Endothelial cell of umbilical vein (primary cell): ENCODE results near the gene COMT. TPM values are rescaled to one million over a fixed set of nuclear protein-coding genes. Genes with fewer than 3 reads are reported as not detected.
A peak's percentile ranks its signal among the peaks of the same experiment; 100 is the strongest.

ENCODE experiments used
- BruUV-seq: library from RNA; stranded (reverse); fragments of 400-500 nt; replicated peaks from 2 replicates; lab custom pipeline; 2021; lab: Mats Ljungman, UMichigan
- CTCF ChIA-PET: fragments of 300-600, 350-600 bp; sonication (Branson Sonifier 250); formaldehyde crosslinking; loops from one replicate; lab custom pipeline; 2021; ENCODE audit warnings: antibody characterized with exemption, inconsistent platforms; lab: Charles Lee
- POLR2A ChIA-PET: fragments of 300-600, 350-600 bp; sonication (Branson Sonifier 250); formaldehyde crosslinking; loops from one replicate; lab custom pipeline; 2021; ENCODE audit warnings: antibody characterized with exemption, inconsistent platforms; lab: Charles Lee
- DNase-seq: peaks from one replicate; pipeline ENCODE4 v3.0.0-alpha.2; 2011; ENCODE audit warnings: low read depth, low spot score
- FAIRE-seq: peaks from 2 replicates; lab custom pipeline; 2011; peaks lifted over from hg19 to GRCh38; lab: Jason Lieb, UNC
- H2AFZ ChIP-seq: 2 replicates; pipeline ENCODE4 v1.6.0; 2012; ENCODE audit warnings: low read depth, low read length, control low read depth, inconsistent platforms
- H3K27ac ChIP-seq: 2 replicates; pipeline ENCODE4 v1.5.1; 2011; ENCODE audit warnings: low read depth, mild to moderate bottlenecking, control low read depth, low read length, moderate library complexity; ENCODE audit not compliant: insufficient read depth
- H3K27me3 ChIP-seq, 2 experiments: 2 replicates each; pipeline versions ENCODE4 v1.6.0 to v1.6.1; 2011; ENCODE audit warnings: low read length in 2 of 2, mixed read lengths in 1 of 2; ENCODE audit not compliant: control insufficient read depth in 2 of 2, insufficient read depth in 2 of 2
- H3K36me3 ChIP-seq, 2 experiments: 2 replicates in 1 of 2; 3 replicates in 1 of 2; pipeline ENCODE4 v1.5.1; 2011; ENCODE audit warnings: low read length in 2 of 2, mild to moderate bottlenecking in 1 of 2, moderate library complexity in 1 of 2; ENCODE audit not compliant: control insufficient read depth in 2 of 2, insufficient read depth in 2 of 2; ENCODE audit errors: extremely low read depth in 1 of 2
- H3K4me1 ChIP-seq: 3 replicates; pipeline ENCODE4 v1.5.1; 2011; ENCODE audit warnings: mild to moderate bottlenecking, low read length; ENCODE audit not compliant: control insufficient read depth, insufficient read depth; ENCODE audit errors: extremely low read depth
- H3K4me2 ChIP-seq: 2 replicates; pipeline ENCODE4 v1.6.1; 2011; ENCODE audit warnings: low read length, control low read depth, mixed read lengths; ENCODE audit not compliant: insufficient read depth
- H3K4me3 ChIP-seq, 3 experiments: fragments of 200-600 bp in 1 of 3; sonication (generic), shearing (Covaris generic) in 1 of 3; replicated peaks in 1 of 3; 2 replicates each; pipeline ENCODE4 v1.5.1; 2011 to 2016; ENCODE audit warnings: control low read depth in 3 of 3, low read length in 3 of 3, mild to moderate bottlenecking in 2 of 3, inconsistent platforms in 1 of 3, low read depth in 1 of 3, moderate library complexity in 1 of 3; ENCODE audit not compliant: insufficient read depth in 1 of 3
- H3K79me2 ChIP-seq: 2 replicates; pipeline ENCODE4 v1.6.0; 2012; ENCODE audit warnings: low read length, inconsistent platforms; ENCODE audit not compliant: control insufficient read depth, insufficient read depth
- H3K9ac ChIP-seq: replicated peaks from 2 replicates; pipeline ENCODE3; 2011; ENCODE audit warnings: low read length, control low read depth; ENCODE audit not compliant: insufficient read depth; ENCODE audit errors: extremely low read depth
- H3K9me1 ChIP-seq: replicated peaks from 3 replicates; pipeline ENCODE4 v1.6.0; 2011; ENCODE audit warnings: mild to moderate bottlenecking, low read length; ENCODE audit not compliant: control insufficient read depth, insufficient read depth; ENCODE audit errors: extremely low read depth
- H3K9me3 ChIP-seq: replicated peaks from 2 replicates; pipeline ENCODE4 v1.5.1; 2012; ENCODE audit warnings: low read length, inconsistent platforms; ENCODE audit not compliant: control insufficient read depth, insufficient read depth
- H4K20me1 ChIP-seq: replicated peaks from 2 replicates; pipeline ENCODE3; 2011; ENCODE audit warnings: mild to moderate bottlenecking, low read length; ENCODE audit not compliant: control insufficient read depth, insufficient read depth; ENCODE audit errors: extremely low read depth
- EZH2 ChIP-seq: IDR thresholded peaks from 2 replicates; pipeline ENCODE4 v1.6.1; 2012; ENCODE audit warnings: borderline replicate concordance, low read depth, mild to moderate bottlenecking, moderate library complexity, low read length, inconsistent platforms; ENCODE audit not compliant: severe bottlenecking
- MYC ChIP-seq: IDR thresholded peaks from one replicate; pipeline ENCODE4 v1.6.1; 2011; ENCODE audit warnings: mild to moderate bottlenecking, low read depth, low read length
- POLR2A ChIP-seq: IDR thresholded peaks from 2 replicates; pipeline ENCODE4 v1.6.1; 2012; ENCODE audit warnings: low read depth, mild to moderate bottlenecking, control low read depth, low read length
- POLR2AphosphoS5 ChIP-seq: IDR thresholded peaks from 2 replicates; pipeline ENCODE4 v1.6.1; 2012; ENCODE audit warnings: low read depth, mild to moderate bottlenecking, control low read depth, low read length, moderate library complexity; ENCODE audit not compliant: insufficient read depth
- dilution Hi-C: fragments of 300-500 bp; cut with MboI; formaldehyde crosslinking; loops from one replicate; pipeline ENCODE4 v1.15.0; 2019; ENCODE audit warnings: low sequenced_read_pairs; ENCODE audit not compliant: extremely low pct_ligation_motif_present
- intact Hi-C: fragments of 100-400 bp; cut with micrococcal nuclease; formaldehyde crosslinking; loops from one replicate; pipeline ENCODE4 v1.10.0; 2022
- polyA plus RNA-seq, 4 experiments: library from polyadenylated mRNA; depleted of rRNA in 3 of 4; stranded (reverse) in 3 of 4; unstranded in 1 of 4; fragments of >200 nt; gene quantifications; 2 replicates each; pipeline versions ENCODE4 v1.2.1 to v1.2.3, GENCODE V29; 2011 to 2012; ENCODE audit warnings: missing spikeins in 1 of 4
- total RNA-seq: library from RNA; stranded (reverse); gene quantifications from 2 replicates; pipeline ENCODE4 v1.2.3, GENCODE V29; 2021
- TF ChIP-seq, protein P1 (sequence below), 2 donors: IDR thresholded peaks; 1 replicate in 1 of 2; 2 replicates in 1 of 2; pipeline ENCODE4 v1.5.1; 2011; ENCODE audit warnings: low read length in 2 of 2, mild to moderate bottlenecking in 2 of 2, moderate library complexity in 2 of 2, control low read depth in 1 of 2, inconsistent platforms in 1 of 2, low read depth in 1 of 2; ENCODE audit not compliant: insufficient read depth in 1 of 2; ENCODE audit errors: extremely low read depth in 1 of 2

The COMT gene
- total and polyA plus RNA-seq, 2 donors (not counting 3 experiments of a cell fraction or from before 2014, with no cell fraction given) = 221 to 537 TPM

- H3K4me1 ChIP-seq = peaks cover 18% of the 10 kb centered on the region
- no TSS peak for BruUV-seq
These were observed 75.4 kb downstream of the COMT start, which contains the start of gene ARVCF for GRCh38 chr22:20016734-20017621. TSS of gene ARVCF (minus strand) at chr22:20016823. CDS start at chr22:19990794, 26,029 bp downstream.

More at GRCh38 chr22:20016734-20017621, 75.4 kb downstream of the COMT start, which contains the start of gene ARVCF:
- Histone ChIP-seq H3K9me3 (no peaks in the 10 kb centered on the region), H3K4me2 (peak within 1 kb of the TSS; percentile 64), H3K79me2 (peaks cover 9% of the 10 kb centered on the region), H3K27ac (no peak within 1 kb of the TSS), H4K20me1 (no peaks in the 10 kb centered on the region), H3K4me3 (peak within 1 kb of the TSS; percentile 54 to 79 (median 70)), H2AFZ (peak within 1 kb of the TSS; percentile 95), H3K36me3 (no peaks in the 10 kb centered on the region), H3K27me3 (no peaks in the 10 kb centered on the region), H3K9me1 (no peaks in the 10 kb centered on the region), H3K9ac (peak within 1 kb of the TSS; percentile 28)
- ChIA-PET CTCF (no interaction called here), POLR2A (no interaction called here)
- dilution Hi-C loops = no loop called here
- TF ChIP-seq, protein P1, sequence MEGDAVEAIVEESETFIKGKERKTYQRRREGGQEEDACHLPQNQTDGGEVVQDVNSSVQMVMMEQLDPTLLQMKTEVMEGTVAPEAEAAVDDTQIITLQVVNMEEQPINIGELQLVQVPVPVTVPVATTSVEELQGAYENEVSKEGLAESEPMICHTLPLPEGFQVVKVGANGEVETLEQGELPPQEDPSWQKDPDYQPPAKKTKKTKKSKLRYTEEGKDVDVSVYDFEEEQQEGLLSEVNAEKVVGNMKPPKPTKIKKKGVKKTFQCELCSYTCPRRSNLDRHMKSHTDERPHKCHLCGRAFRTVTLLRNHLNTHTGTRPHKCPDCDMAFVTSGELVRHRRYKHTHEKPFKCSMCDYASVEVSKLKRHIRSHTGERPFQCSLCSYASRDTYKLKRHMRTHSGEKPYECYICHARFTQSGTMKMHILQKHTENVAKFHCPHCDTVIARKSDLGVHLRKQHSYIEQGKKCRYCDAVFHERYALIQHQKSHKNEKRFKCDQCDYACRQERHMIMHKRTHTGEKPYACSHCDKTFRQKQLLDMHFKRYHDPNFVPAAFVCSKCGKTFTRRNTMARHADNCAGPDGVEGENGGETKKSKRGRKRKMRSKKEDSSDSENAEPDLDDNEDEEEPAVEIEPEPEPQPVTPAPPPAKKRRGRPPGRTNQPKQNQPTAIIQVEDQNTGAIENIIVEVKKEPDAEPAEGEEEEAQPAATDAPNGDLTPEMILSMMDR (IDR thresholded peaks at IDR 0.05; ENCODE audit: extremely low read depth in 1 of 2, insufficient read depth in 1 of 2, low read depth in 1 of 2, low read length in 2 of 2) = peak in 1 of 2 donors; percentile 31
- TF ChIP-seq POLR2AphosphoS5 = peak; percentile 32
- TF ChIP-seq MYC = no peak
- no peak for TF ChIP-seq POLR2A
- no peak for TF ChIP-seq EZH2
- FAIRE-seq = peak; percentile 92
- DNase-seq = peak; percentile 87
- intact Hi-C loops = no loop called here
